SK-N-SH treated with all-trans-retinoic acid at 6 μM for 48 hours (cell line): ENCODE results near the gene ARRDC3.

Experiments
- ARNTL ChIP-seq: fragments of 450-650 bp; formaldehyde crosslinking; IDR thresholded peaks from 2 replicates; pipeline ENCODE4 v1.5.0; 2020; ENCODE audit warnings: low read depth, mild to moderate bottlenecking, moderate library complexity, borderline replicate concordance
- BACH2 ChIP-seq: fragments of 250-450 bp; sonication (Bioruptor Pico); IDR thresholded peaks from 2 replicates; pipeline ENCODE4 v1.9.0; 2021; ENCODE audit warnings: mild to moderate bottlenecking, borderline replicate concordance
- GLIS3 ChIP-seq: fragments of 250-450 bp; sonication (Bioruptor Pico); IDR thresholded peaks from 2 replicates; pipeline ENCODE4 v1.5.0; 2020; ENCODE audit warnings: mild to moderate bottlenecking, moderate library complexity
- OSR1 ChIP-seq: fragments of 250-450 bp; sonication (Bioruptor Pico); IDR thresholded peaks from 2 replicates; pipeline ENCODE4 v1.8.0; 2022; ENCODE audit warnings: moderate library complexity, mild to moderate bottlenecking, inconsistent platforms
- RARB ChIP-seq: fragments of 250-450 bp; sonication (Bioruptor Pico); IDR thresholded peaks from 2 replicates; pipeline ENCODE4 v1.8.0; 2021; ENCODE audit warnings: mild to moderate bottlenecking, moderate library complexity
- SNAI2 ChIP-seq: fragments of 250-450 bp; sonication (Bioruptor Pico); IDR thresholded peaks from 2 replicates; pipeline ENCODE4 v1.5.0; 2020; ENCODE audit warnings: mild to moderate bottlenecking, moderate library complexity
- TCF4 ChIP-seq: fragments of 250-450 bp; sonication (Bioruptor Pico); IDR thresholded peaks from 2 replicates; pipeline ENCODE4 v1.8.0; 2021; ENCODE audit warnings: mild to moderate bottlenecking, moderate library complexity, borderline replicate concordance
- TOX ChIP-seq: fragments of 250-450 bp; sonication (Bioruptor Pico); IDR thresholded peaks from 2 replicates; pipeline ENCODE4 v1.8.0; 2021; ENCODE audit warnings: mild to moderate bottlenecking, moderate library complexity, borderline replicate concordance
- ZC3H10 ChIP-seq: fragments of 250-450 bp; sonication (Bioruptor Pico); IDR thresholded peaks from 2 replicates; pipeline ENCODE4 v1.5.1; 2021; ENCODE audit warnings: mild to moderate bottlenecking, moderate library complexity
- ZFP3 ChIP-seq: fragments of 250-450 bp; sonication (Bioruptor Pico); IDR thresholded peaks from 2 replicates; pipeline ENCODE4 v1.5.0; 2020; ENCODE audit warnings: mild to moderate bottlenecking, moderate library complexity
- ZFP30 ChIP-seq: fragments of 450-650 bp; formaldehyde crosslinking; IDR thresholded peaks from 2 replicates; pipeline ENCODE4 v1.5.0; 2022; ENCODE audit warnings: mild to moderate bottlenecking, moderate library complexity
- ZNF70 ChIP-seq: fragments of 450-650 bp; formaldehyde crosslinking; IDR thresholded peaks from 2 replicates; pipeline ENCODE4 v1.5.0; 2020; ENCODE audit warnings: mild to moderate bottlenecking, moderate library complexity
- TF ChIP-seq, protein P1 (sequence below): fragments of 250-450 bp; sonication (Bioruptor Pico); IDR thresholded peaks from 2 replicates; pipeline ENCODE4 v1.8.0; 2020; ENCODE audit warnings: mild to moderate bottlenecking, moderate library complexity, borderline replicate concordance
- TF ChIP-seq, protein P2 (sequence below): fragments of 250-450 bp; sonication (Bioruptor Pico); IDR thresholded peaks from 2 replicates; pipeline ENCODE4 v1.5.0; 2020; ENCODE audit warnings: mild to moderate bottlenecking, moderate library complexity

DNA sequence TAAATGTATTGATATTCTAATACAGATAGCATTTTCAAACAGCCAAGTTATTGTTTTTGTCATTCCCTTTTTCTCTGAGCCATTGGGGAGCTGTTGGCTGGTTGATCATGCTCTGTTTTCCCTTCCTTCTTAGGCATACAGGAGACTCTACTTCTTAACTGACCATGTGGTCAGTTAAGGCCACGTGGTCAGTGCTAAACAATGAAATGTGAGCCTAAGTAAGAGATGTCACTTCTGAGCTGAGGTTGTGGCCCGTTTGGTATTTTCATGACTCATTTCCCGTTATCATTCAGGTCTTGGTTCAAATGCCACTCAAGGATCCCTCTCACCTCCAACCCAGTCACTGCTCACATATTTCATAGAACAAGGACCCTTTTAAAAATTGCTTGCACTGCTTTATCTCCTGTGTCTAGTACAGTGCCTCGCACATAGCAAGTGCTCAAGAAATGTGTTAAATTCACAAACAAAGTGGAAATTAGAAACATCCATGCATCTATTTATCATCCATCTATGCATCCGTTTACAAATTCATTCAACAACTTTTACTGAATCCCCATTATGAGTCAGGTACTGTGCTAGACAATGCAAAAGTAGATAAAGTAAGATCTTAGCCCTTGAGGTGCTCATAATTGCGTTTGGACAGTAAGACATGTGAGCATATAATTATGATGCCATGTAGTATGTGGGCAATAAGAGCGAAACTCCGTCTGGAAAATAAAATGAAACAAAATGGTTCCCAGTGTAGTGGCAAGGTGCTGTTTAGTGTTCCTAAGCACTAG, 50.7 kb downstream of the ARRDC3 start:
- TF ChIP-seq, protein P1, sequence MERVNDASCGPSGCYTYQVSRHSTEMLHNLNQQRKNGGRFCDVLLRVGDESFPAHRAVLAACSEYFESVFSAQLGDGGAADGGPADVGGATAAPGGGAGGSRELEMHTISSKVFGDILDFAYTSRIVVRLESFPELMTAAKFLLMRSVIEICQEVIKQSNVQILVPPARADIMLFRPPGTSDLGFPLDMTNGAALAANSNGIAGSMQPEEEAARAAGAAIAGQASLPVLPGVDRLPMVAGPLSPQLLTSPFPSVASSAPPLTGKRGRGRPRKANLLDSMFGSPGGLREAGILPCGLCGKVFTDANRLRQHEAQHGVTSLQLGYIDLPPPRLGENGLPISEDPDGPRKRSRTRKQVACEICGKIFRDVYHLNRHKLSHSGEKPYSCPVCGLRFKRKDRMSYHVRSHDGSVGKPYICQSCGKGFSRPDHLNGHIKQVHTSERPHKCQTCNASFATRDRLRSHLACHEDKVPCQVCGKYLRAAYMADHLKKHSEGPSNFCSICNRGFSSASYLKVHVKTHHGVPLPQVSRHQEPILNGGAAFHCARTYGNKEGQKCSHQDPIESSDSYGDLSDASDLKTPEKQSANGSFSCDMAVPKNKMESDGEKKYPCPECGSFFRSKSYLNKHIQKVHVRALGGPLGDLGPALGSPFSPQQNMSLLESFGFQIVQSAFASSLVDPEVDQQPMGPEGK (CRISPR knock-in tag): no peak
- TF ChIP-seq ZC3H10 (CRISPR knock-in tag): no peak
- TF ChIP-seq, protein P2, sequence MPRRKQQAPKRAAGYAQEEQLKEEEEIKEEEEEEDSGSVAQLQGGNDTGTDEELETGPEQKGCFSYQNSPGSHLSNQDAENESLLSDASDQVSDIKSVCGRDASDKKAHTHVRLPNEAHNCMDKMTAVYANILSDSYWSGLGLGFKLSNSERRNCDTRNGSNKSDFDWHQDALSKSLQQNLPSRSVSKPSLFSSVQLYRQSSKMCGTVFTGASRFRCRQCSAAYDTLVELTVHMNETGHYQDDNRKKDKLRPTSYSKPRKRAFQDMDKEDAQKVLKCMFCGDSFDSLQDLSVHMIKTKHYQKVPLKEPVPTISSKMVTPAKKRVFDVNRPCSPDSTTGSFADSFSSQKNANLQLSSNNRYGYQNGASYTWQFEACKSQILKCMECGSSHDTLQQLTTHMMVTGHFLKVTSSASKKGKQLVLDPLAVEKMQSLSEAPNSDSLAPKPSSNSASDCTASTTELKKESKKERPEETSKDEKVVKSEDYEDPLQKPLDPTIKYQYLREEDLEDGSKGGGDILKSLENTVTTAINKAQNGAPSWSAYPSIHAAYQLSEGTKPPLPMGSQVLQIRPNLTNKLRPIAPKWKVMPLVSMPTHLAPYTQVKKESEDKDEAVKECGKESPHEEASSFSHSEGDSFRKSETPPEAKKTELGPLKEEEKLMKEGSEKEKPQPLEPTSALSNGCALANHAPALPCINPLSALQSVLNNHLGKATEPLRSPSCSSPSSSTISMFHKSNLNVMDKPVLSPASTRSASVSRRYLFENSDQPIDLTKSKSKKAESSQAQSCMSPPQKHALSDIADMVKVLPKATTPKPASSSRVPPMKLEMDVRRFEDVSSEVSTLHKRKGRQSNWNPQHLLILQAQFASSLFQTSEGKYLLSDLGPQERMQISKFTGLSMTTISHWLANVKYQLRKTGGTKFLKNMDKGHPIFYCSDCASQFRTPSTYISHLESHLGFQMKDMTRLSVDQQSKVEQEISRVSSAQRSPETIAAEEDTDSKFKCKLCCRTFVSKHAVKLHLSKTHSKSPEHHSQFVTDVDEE (CRISPR knock-in tag): no peak
- TF ChIP-seq SNAI2 (CRISPR knock-in tag): no peak
- TF ChIP-seq RARB (CRISPR knock-in tag): no peak
- TF ChIP-seq ZFP3 (CRISPR knock-in tag): no peak
- no peak for TF ChIP-seq ZFP30
- no peak for TF ChIP-seq ARNTL (CRISPR knock-in tag)
- TF ChIP-seq OSR1 (CRISPR knock-in tag): no peak
- TF ChIP-seq GLIS3 (CRISPR knock-in tag): no peak
- TF ChIP-seq TCF4 (CRISPR knock-in tag): no peak
- TF ChIP-seq TOX (CRISPR knock-in tag): no peak
- TF ChIP-seq ZNF70 (CRISPR knock-in tag): no peak
- no peak for TF ChIP-seq BACH2 (CRISPR knock-in tag)
